SU-DHL-6 (cell line): Measurements from ENCODE around the gene RPS14.

Experiments
- CTCF ChIP-seq: fragments of 200-600 bp; sonication (generic); IDR thresholded peaks from one replicate; pipeline ENCODE4 v1.5.1; 2017; ENCODE audit warnings: antibody characterized with exemption, mild to moderate bottlenecking, low read length, moderate library complexity; ENCODE audit not compliant: insufficient read depth, poor library complexity, severe bottlenecking
- EZH2phosphoT487 ChIP-seq: fragments of 200-600 bp; sonication (generic), shearing (Covaris generic); conservative IDR thresholded peaks from 2 replicates; pipeline ENCODE4 v1.6.1; 2018; ENCODE audit warnings: mild to moderate bottlenecking, antibody characterized with exemption, low read length, moderate library complexity, mixed read lengths

GRCh38 chr5:150468206-150468605, 18.7 kb upstream of the RPS14 start:
- TF ChIP-seq CTCF, result no peak
- TF ChIP-seq EZH2phosphoT487, result no peak
